H9 (cell line): Measurements from ENCODE around the gene TMEM59L. TPM values are rescaled to one million over a fixed set of nuclear protein-coding genes. Genes with fewer than 3 reads are reported as not detected.
A peak's percentile ranks its signal among the peaks of the same experiment; 100 is the strongest.

ENCODE experiments used
- DNase-seq: peaks from one replicate; pipeline ENCODE4 v3.0.0-alpha.2; 2017
- H2AFZ ChIP-seq: one replicate; pipeline ENCODE4 v1.6.1; 2013; ENCODE audit warnings: mild to moderate bottlenecking, low read length, control low read depth, moderate library complexity
- H2AK5ac ChIP-seq: 2 replicates; pipeline ENCODE4 v1.6.1; 2013; ENCODE audit warnings: low read length, control low read depth, mixed read lengths; ENCODE audit not compliant: insufficient read length
- H2BK120ac ChIP-seq: one replicate; pipeline ENCODE4 v1.6.1; 2013; ENCODE audit warnings: low read depth, mild to moderate bottlenecking, low read length, control low read depth, inconsistent platforms; ENCODE audit not compliant: poor library complexity, severe bottlenecking
- H2BK12ac ChIP-seq: 2 replicates; pipeline ENCODE4 v1.6.1; 2013; ENCODE audit warnings: low read length, control low read depth, mixed read lengths, low read depth; ENCODE audit not compliant: insufficient read length
- H2BK15ac ChIP-seq: 2 replicates; pipeline ENCODE4 v1.6.1; 2013; ENCODE audit warnings: low read depth, low read length, control low read depth
- H2BK20ac ChIP-seq: one replicate; pipeline ENCODE4 v1.6.1; 2013; ENCODE audit warnings: low read depth, mild to moderate bottlenecking, low read length, control low read depth, inconsistent platforms; ENCODE audit not compliant: poor library complexity, severe bottlenecking
- H2BK5ac ChIP-seq: 2 replicates; pipeline ENCODE4 v1.6.1; 2013; ENCODE audit warnings: low read length, control low read depth, mixed read lengths; ENCODE audit not compliant: insufficient read length
- H3K14ac ChIP-seq: 2 replicates; pipeline ENCODE4 v1.6.1; 2013; ENCODE audit warnings: low read length, control low read depth; ENCODE audit not compliant: insufficient read depth
- H3K18ac ChIP-seq: 2 replicates; pipeline ENCODE4 v1.6.1; 2013; ENCODE audit warnings: low read depth, mild to moderate bottlenecking, mixed read lengths, low read length, control low read depth; ENCODE audit not compliant: insufficient read length
- H3K23ac ChIP-seq: 2 replicates; pipeline ENCODE4 v1.6.1; 2013; ENCODE audit warnings: low read length, control low read depth, mixed read lengths, low read depth; ENCODE audit not compliant: insufficient read length
- H3K23me2 ChIP-seq: 2 replicates; pipeline ENCODE4 v1.6.1; 2013; ENCODE audit warnings: low read depth, mild to moderate bottlenecking, mixed read lengths, low read length, control low read depth; ENCODE audit not compliant: insufficient read length, poor library complexity, severe bottlenecking
- H3K27ac ChIP-seq: 2 replicates; pipeline ENCODE4 v1.5.1; 2013; ENCODE audit warnings: low read length, control low read depth, mixed read lengths, low read depth; ENCODE audit not compliant: insufficient read length
- H3K27me3 ChIP-seq: 2 replicates; pipeline ENCODE4 v1.6.1; 2013; ENCODE audit warnings: low read length, control low read depth, inconsistent platforms; ENCODE audit not compliant: insufficient read depth
- H3K4ac ChIP-seq: 2 replicates; pipeline ENCODE4 v1.6.1; 2013; ENCODE audit warnings: low read depth, mild to moderate bottlenecking, control low read depth, inconsistent platforms, low read length, moderate library complexity
- H3K4me1 ChIP-seq: 2 replicates; pipeline ENCODE4 v1.6.1; 2013; ENCODE audit warnings: low read length, control low read depth, inconsistent platforms; ENCODE audit not compliant: insufficient read depth
- H3K4me2 ChIP-seq: 2 replicates; pipeline ENCODE4 v1.6.1; 2013; ENCODE audit warnings: low read length, control low read depth, mixed read lengths; ENCODE audit not compliant: insufficient read length, insufficient read depth
- H3K56ac ChIP-seq: 2 replicates; pipeline ENCODE4 v1.6.1; 2013; ENCODE audit warnings: low read depth, mild to moderate bottlenecking, mixed read lengths, low read length, control low read depth; ENCODE audit not compliant: insufficient read length
- H3K79me1 ChIP-seq: 2 replicates; pipeline ENCODE4 v1.6.1; 2013; ENCODE audit warnings: low read depth, mild to moderate bottlenecking, moderate library complexity, low read length, control low read depth, inconsistent platforms; ENCODE audit not compliant: insufficient read depth, poor library complexity, severe bottlenecking
- H3K79me2 ChIP-seq: 2 replicates; pipeline ENCODE4 v1.6.1; 2013; ENCODE audit warnings: low read length, control low read depth, inconsistent platforms; ENCODE audit not compliant: insufficient read depth
- H3K9ac ChIP-seq: 2 replicates; pipeline ENCODE4 v1.6.1; 2013; ENCODE audit warnings: low read length, control low read depth, mixed read lengths; ENCODE audit not compliant: insufficient read length; ENCODE audit errors: extremely low read depth
- H3K9me3 ChIP-seq: one replicate; pipeline ENCODE4 v1.6.1; 2013; ENCODE audit warnings: low read depth, low read length, inconsistent platforms; ENCODE audit not compliant: control insufficient read depth
- H3T11ph ChIP-seq: one replicate; pipeline ENCODE4 v1.6.1; 2013; ENCODE audit warnings: mild to moderate bottlenecking, low read length, control low read depth, inconsistent platforms
- H4K20me1 ChIP-seq: one replicate; pipeline ENCODE4 v1.6.1; 2013; ENCODE audit not compliant: control insufficient read depth, insufficient read length, insufficient read depth
- H4K5ac ChIP-seq: 2 replicates; pipeline ENCODE4 v1.6.1; 2013; ENCODE audit warnings: low read depth, mild to moderate bottlenecking, mixed read lengths, low read length, control low read depth; ENCODE audit not compliant: insufficient read length
- H4K8ac ChIP-seq: replicated peaks from 2 replicates; pipeline ENCODE4 v1.6.1; 2013; ENCODE audit warnings: low read length, control low read depth, mixed read lengths, low read depth; ENCODE audit not compliant: insufficient read length
- H4K91ac ChIP-seq: 2 replicates; pipeline ENCODE4 v1.6.1; 2013; ENCODE audit warnings: low read depth, mild to moderate bottlenecking, moderate library complexity, mixed read lengths, low read length, control low read depth; ENCODE audit not compliant: insufficient read length
- H3K27ac Mint-ChIP-seq, 3 experiments: 2 replicates in 2 of 3; 3 replicates in 1 of 3; pipeline ENCODE4 v1.8.0; 2020 to 2021; ENCODE audit warnings: mixed read lengths in 3 of 3, mild to moderate bottlenecking in 1 of 3, moderate library complexity in 1 of 3
- H3K27me3 Mint-ChIP-seq: 2 replicates; pipeline ENCODE4 v1.8.0; 2021; ENCODE audit warnings: low read depth, mild to moderate bottlenecking, moderate library complexity, mixed read lengths
- H3K36me3 Mint-ChIP-seq, 3 experiments: 2 replicates in 2 of 3; 3 replicates in 1 of 3; pipeline ENCODE4 v1.8.0; 2020 to 2021; ENCODE audit warnings: low read depth in 3 of 3, mixed read lengths in 3 of 3; ENCODE audit not compliant: insufficient read depth in 1 of 3
- H3K4me1 Mint-ChIP-seq, 2 experiments: 2 replicates each; pipeline ENCODE4 v1.8.0; 2020; ENCODE audit warnings: mixed read lengths in 2 of 2
- H3K4me3 Mint-ChIP-seq, 2 experiments: 2 replicates in 1 of 2; 3 replicates in 1 of 2; pipeline ENCODE4 v1.8.0; 2020 to 2021; ENCODE audit warnings: mild to moderate bottlenecking in 2 of 2, mixed read lengths in 2 of 2, moderate library complexity in 1 of 2
- H3K9me3 Mint-ChIP-seq, 2 experiments: 2 replicates in 1 of 2; 3 replicates in 1 of 2; pipeline ENCODE4 v1.8.0; 2020; ENCODE audit warnings: mild to moderate bottlenecking in 2 of 2, mixed read lengths in 2 of 2, moderate library complexity in 1 of 2
- CTCF ChIP-seq: fragments of 200-600 bp; sonication (generic); conservative IDR thresholded peaks from 3 replicates; pipeline ENCODE4 v1.8.0; 2021; ENCODE audit warnings: antibody characterized with exemption, mild to moderate bottlenecking
- WGBS: extraction: QIAGEN DNeasy Blood & Tissue Kit; methylation state at CpG from one replicate; pipeline ENCODE4 v1.1.7; 2013; ENCODE audit warnings: missing lambda C conversion rate, low lambda C conversion rate, mixed read lengths; ENCODE audit not compliant: insufficient read length; ENCODE audit errors: extremely low coverage; 5-methylcytosine and 5-hydroxymethylcytosine counted together
- total RNA-seq: library from RNA; stranded (reverse); gene quantifications from 2 replicates; pipeline ENCODE4 v1.2.1, GENCODE V29; 2021

TMEM59L gene
- total RNA-seq, 1 experiment from 2014 or later, result 12.0 TPM

GRCh38 chr19:18595475-18595874 lies 17.2 kb upstream of the TMEM59L start:
- Histone ChIP-seq H2BK15ac (no peak overlapping the region), H3K27ac (no peak overlapping the region), H3K18ac (no peak overlapping the region), H3K56ac (no peak overlapping the region), H3K23me2 (peaks cover 13% of the 10 kb centered on the region), H3K79me1 (no peaks in the 10 kb centered on the region), H2BK5ac (no peak overlapping the region), H3K4me1 (peaks cover 8% of the 10 kb centered on the region; the same call in 1 of the 2 replicates), H3K9me3 (no peaks in the 10 kb centered on the region), H2AFZ (no peak overlapping the region), H3K23ac (no peak overlapping the region), H4K20me1 (no peaks in the 10 kb centered on the region), H2BK20ac (no peak overlapping the region), H2AK5ac (no peak overlapping the region), H3K4ac (no peak overlapping the region), H3K14ac (no peak overlapping the region), H4K5ac (no peak overlapping the region), H4K91ac (no peak overlapping the region), H3K4me2 (no peak overlapping the region), H3T11ph (no peak overlapping the region), H2BK120ac (no peak overlapping the region), H2BK12ac (no peak overlapping the region), H3K9ac (no peak overlapping the region), H3K79me2 (no peaks in the 10 kb centered on the region), H4K8ac (no peak overlapping the region), H3K27me3 (no peaks in the 10 kb centered on the region)
- peaks cover 34% of the 10 kb centered on the region for H3K27me3 Mint-ChIP-seq
- TF ChIP-seq CTCF, result no peak
- H3K4me1 Mint-ChIP-seq, result peaks cover 34 to 45% of the 10 kb centered on the region in 2 experiments
- H3K4me3 Mint-ChIP-seq, result peak overlapping the region in 1 of 2 experiments; percentile 44; a peak in 2 of 5 replicates
- peaks cover 3 to 14% (median 5%) of the 10 kb centered on the region in 3 experiments; a peak in 5 of 7 replicates for H3K36me3 Mint-ChIP-seq
- H3K9me3 Mint-ChIP-seq, result no peaks in the 10 kb centered on the region; a peak in 1 of 5 replicates
- WGBS, result no CpG with 5 or more reads among the region's 6 CpGs
- no peak overlapping the region for H3K27ac Mint-ChIP-seq
- DNase-seq, result no peak
